SK-N-SH (cell line): ENCODE data around the gene SFT2D3. TPM values are rescaled to one million over a fixed set of nuclear protein-coding genes. Genes with fewer than 3 reads are reported as not detected.

Experiments used
- CTCF ChIA-PET: fragments of 300-600, 350-600 bp; formaldehyde crosslinking; extraction: SDS; loops from one replicate; lab custom pipeline; 2021; lab: Yijun Ruan, JAX
- POLR2A ChIA-PET: fragments of 350-600 bp; sonication (Branson Sonifier 250); formaldehyde crosslinking; extraction: SDS; loops from one replicate; lab custom pipeline; 2020; ENCODE audit warnings: antibody characterized with exemption, inconsistent platforms; lab: Yijun Ruan, JAX
- DNase-seq: peaks from one replicate; pipeline ENCODE4 v3.0.0; 2012
- H2AFZ ChIP-seq: fragments of 200-600 bp; sonication (generic); 2 replicates; pipeline ENCODE4 v1.8.1; 2016; ENCODE audit warnings: antibody characterized with exemption, mild to moderate bottlenecking, low read depth
- H3F3A ChIP-seq: fragments of 200-600 bp; sonication (generic); replicated peaks from 2 replicates; pipeline ENCODE3; 2016; ENCODE audit warnings: antibody characterized with exemption, mild to moderate bottlenecking; ENCODE audit not compliant: insufficient read depth
- H3K27ac ChIP-seq, 2 experiments: fragments of 200-500 bp in 1 of 2; fragments of 200-600 bp in 1 of 2; sonication (Bioruptor generic) in 1 of 2; sonication (generic), shearing (Covaris generic) in 1 of 2; 2 replicates each; pipeline versions ENCODE4 v1.5.1 to v1.6.1; 2014 to 2016; ENCODE audit warnings: low read depth in 2 of 2, inconsistent platforms in 1 of 2, low read length in 1 of 2, mild to moderate bottlenecking in 1 of 2, mixed read lengths in 1 of 2
- H3K27me3 ChIP-seq: fragments of 200-600 bp; sonication (generic), shearing (Covaris generic); 2 replicates; pipeline ENCODE4 v1.6.1; 2016; ENCODE audit warnings: mixed run types; ENCODE audit not compliant: insufficient read depth
- H3K36me3 ChIP-seq, 2 experiments: fragments of 200-500 bp in 1 of 2; fragments of 200-600 bp in 1 of 2; sonication (Bioruptor generic) in 1 of 2; sonication (generic) in 1 of 2; replicated peaks in 1 of 2; 2 replicates each; pipeline versions ENCODE3 to v1.5.1; 2014 to 2016; ENCODE audit warnings: low read length in 1 of 2, mild to moderate bottlenecking in 1 of 2; ENCODE audit not compliant: insufficient read depth in 2 of 2, control insufficient read depth in 1 of 2
- H3K4me1 ChIP-seq, 2 experiments: fragments of 200-500 bp in 1 of 2; fragments of 200-600 bp in 1 of 2; sonication (Bioruptor generic) in 1 of 2; sonication (generic), shearing (Covaris generic) in 1 of 2; 2 replicates each; pipeline versions ENCODE4 v1.5.1 to v1.6.1; 2014 to 2016; ENCODE audit warnings: low read depth in 1 of 2, low read length in 1 of 2, mixed run types in 1 of 2; ENCODE audit not compliant: insufficient read depth in 2 of 2, control insufficient read depth in 1 of 2
- H3K4me2 ChIP-seq: fragments of 200-600 bp; sonication (generic), shearing (Covaris generic); 2 replicates; pipeline ENCODE4 v1.6.1; 2017; ENCODE audit warnings: mixed run types
- H3K4me3 ChIP-seq, 2 experiments: fragments of 200-500 bp in 1 of 2; fragments of 200-600 bp in 1 of 2; sonication (Bioruptor generic) in 1 of 2; sonication (generic), shearing (Covaris generic) in 1 of 2; 2 replicates each; pipeline versions ENCODE4 v1.5.1 to v1.8.1; 2014 to 2016; ENCODE audit warnings: low read depth in 2 of 2, inconsistent platforms in 1 of 2, low read length in 1 of 2, mild to moderate bottlenecking in 1 of 2, mixed read lengths in 1 of 2, moderate library complexity in 1 of 2
- H3K79me2 ChIP-seq: fragments of 200-600 bp; sonication (generic); 2 replicates; pipeline ENCODE4 v1.8.1; 2017; ENCODE audit warnings: mild to moderate bottlenecking; ENCODE audit not compliant: insufficient read depth
- H3K9ac ChIP-seq: fragments of 200-600 bp; sonication (generic); 2 replicates; pipeline ENCODE4 v1.6.1; 2017; ENCODE audit warnings: mixed run types
- H3K9me2 ChIP-seq: fragments of 200-600 bp; sonication (generic); 2 replicates; pipeline ENCODE4 v1.6.1; 2017; ENCODE audit warnings: mixed run types
- H3K9me3 ChIP-seq: fragments of 200-600 bp; sonication (generic); 2 replicates; pipeline ENCODE4 v1.6.1; 2017; ENCODE audit warnings: mixed run types, mild to moderate bottlenecking, moderate library complexity
- H4K20me1 ChIP-seq: fragments of 200-600 bp; sonication (generic); 2 replicates; pipeline ENCODE4 v1.6.1; 2017; ENCODE audit warnings: mild to moderate bottlenecking, mixed run types; ENCODE audit not compliant: insufficient read depth
- EZH2phosphoT487 ChIP-seq: fragments of 200-600 bp; sonication (generic); IDR thresholded peaks from 2 replicates; pipeline ENCODE4 v1.6.1; 2017; ENCODE audit warnings: low read depth, mixed run types, mild to moderate bottlenecking, antibody characterized with exemption, moderate library complexity, borderline replicate concordance
- GATA2 ChIP-seq: sonication (generic); formaldehyde crosslinking; IDR thresholded peaks from 2 replicates; pipeline ENCODE4 v1.5.0; 2020; ENCODE audit warnings: mild to moderate bottlenecking, missing genetic modification reagents
- PBX3 ChIP-seq: IDR thresholded peaks from 2 replicates; pipeline ENCODE4; 2012
- POLR2AphosphoS5 ChIP-seq: IDR thresholded peaks from 2 replicates; pipeline ENCODE4 v1.6.1; 2012; ENCODE audit warnings: low read depth, low read length
- ZBTB33 ChIP-seq: IDR thresholded peaks from 2 replicates; pipeline ENCODE4 v1.4.0; 2012; ENCODE audit warnings: low read depth, borderline replicate concordance
- WGBS: methylation state at CpG from one replicate; pipeline ENCODE4 v1.1.6; 2017; ENCODE audit warnings: low lambda C conversion rate; 5-methylcytosine and 5-hydroxymethylcytosine counted together
- polyA plus RNA-seq, 3 experiments: library from polyadenylated mRNA; depleted of rRNA; stranded (reverse); fragments of >200 nt; gene quantifications; 2 replicates each; pipeline ENCODE4 v1.2.3, GENCODE V29; 2012

SFT2D3 gene
- polyA plus RNA-seq, 1 of the 3 experiments (the other 2 are of a cell fraction): 3.2 TPM

DNA sequence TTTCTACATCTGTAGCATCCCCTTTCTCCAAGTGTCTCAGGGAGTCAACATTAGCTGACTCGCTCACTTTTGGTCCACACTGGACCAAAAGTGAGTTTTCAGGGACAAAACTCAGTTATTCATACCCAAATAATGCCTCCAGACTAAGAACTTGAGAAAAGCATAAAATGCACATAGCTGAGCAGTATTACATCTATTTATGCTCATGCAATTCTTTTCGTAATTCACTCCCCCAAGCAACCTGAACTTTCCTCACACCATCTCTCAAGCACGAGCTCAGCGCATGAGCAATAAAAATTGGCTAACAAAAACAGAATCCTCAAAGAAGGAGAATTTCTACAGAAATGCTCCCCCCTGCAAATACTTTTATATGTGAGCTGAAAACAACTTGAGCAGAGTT lies 17.0 kb downstream of the SFT2D3 start:
- ChIA-PET POLR2A (interaction anchor here (0.6 to 0.8 kb wide), 2 partner anchors 16 to 32 kb away, joined by 3 to 5 read pairs; no protein-coding TSS in a partner anchor), CTCF (interaction anchor here (0.9 to 1.1 kb wide), 3 partner anchors 16 to 228 kb away, joined by 3 read pairs; no protein-coding TSS in a partner anchor)
- no peak overlapping the region for H3K4me3 ChIP-seq
- H3K4me1 ChIP-seq: no peaks in the 10 kb centered on the region
- H3K9me2 ChIP-seq: no peaks in the 10 kb centered on the region
- no peaks in the 10 kb centered on the region for H3K9me3 ChIP-seq
- H3K27ac ChIP-seq: no peak overlapping the region
- no peaks in the 10 kb centered on the region for H4K20me1 ChIP-seq
- no peak for DNase-seq
- 96% methylated on average over 4 of the region's 4 CpGs for WGBS
- no peak overlapping the region for H3K4me2 ChIP-seq
- H3F3A ChIP-seq: no peaks in the 10 kb centered on the region
- H2AFZ ChIP-seq: no peak overlapping the region
- no peaks in the 10 kb centered on the region for H3K27me3 ChIP-seq
- H3K79me2 ChIP-seq: no peaks in the 10 kb centered on the region
- no peak overlapping the region for H3K9ac ChIP-seq
- no peak for TF ChIP-seq GATA2 (CRISPR knock-in tag)
- TF ChIP-seq PBX3: no peak
- TF ChIP-seq ZBTB33: no peak
- H3K36me3 ChIP-seq: peaks cover 49 to 53% of the 10 kb centered on the region in 2 experiments

DNA sequence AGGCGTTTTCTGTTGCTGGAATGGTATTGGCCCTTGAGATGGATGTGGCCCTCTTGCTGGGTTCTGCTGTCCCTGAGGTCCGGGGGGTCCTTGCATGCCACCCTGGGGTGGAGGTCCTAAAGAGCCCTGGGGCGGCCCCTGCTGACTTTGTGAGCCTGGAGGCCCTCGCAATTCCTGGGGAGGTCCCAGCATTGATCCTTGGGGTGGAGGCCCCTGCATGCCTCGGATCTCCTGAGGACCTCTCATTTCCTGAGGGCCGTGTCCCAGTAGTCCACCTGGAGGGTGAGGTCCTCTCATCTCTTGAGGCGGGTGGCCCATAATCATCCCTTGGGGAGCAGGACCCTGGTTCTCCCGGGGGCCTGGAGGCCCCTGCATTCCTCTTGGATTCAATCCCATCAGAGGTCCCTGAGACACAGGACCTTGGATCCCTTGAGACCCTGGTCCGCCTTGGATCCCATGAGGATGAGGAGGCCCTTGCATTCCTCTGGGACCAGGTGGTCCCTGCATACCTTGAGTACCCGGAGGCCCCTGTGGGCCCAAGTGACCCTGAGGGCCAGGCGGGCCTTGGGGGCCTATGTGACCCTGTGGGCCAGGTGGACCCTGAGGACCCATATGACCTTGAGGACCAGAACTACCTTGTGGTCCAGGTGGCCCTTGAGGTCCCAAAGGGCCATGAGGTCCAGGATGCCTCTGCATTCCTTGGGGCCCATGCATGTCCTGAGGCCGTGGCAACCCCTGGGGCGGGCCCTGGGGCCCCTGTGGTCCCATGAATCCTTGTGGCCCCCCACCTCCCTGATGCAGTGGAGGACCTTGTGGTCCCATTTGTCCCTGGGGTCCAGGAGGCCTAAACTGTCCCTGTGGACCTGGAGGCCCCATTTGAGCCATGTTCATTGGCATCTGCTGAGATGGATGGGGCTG lies 18.3 kb downstream of the SFT2D3 start:
- no peaks in the 10 kb centered on the region for H3K27me3 ChIP-seq
- H3K27ac ChIP-seq: no peak overlapping the region
- no peaks in the 10 kb centered on the region for H3F3A ChIP-seq
- no peak for DNase-seq
- no peaks in the 10 kb centered on the region for H3K79me2 ChIP-seq
- H3K36me3 ChIP-seq: peaks cover 53 to 57% of the 10 kb centered on the region in 2 experiments
- H3K4me1 ChIP-seq: no peaks in the 10 kb centered on the region
- H2AFZ ChIP-seq: no peak overlapping the region
- TF ChIP-seq POLR2AphosphoS5 (no peak), EZH2phosphoT487 (no peak), PBX3 (no peak)
- no peak overlapping the region for H3K4me3 ChIP-seq
- POLR2A ChIA-PET: no interaction called here
- H4K20me1 ChIP-seq: no peaks in the 10 kb centered on the region
- CTCF ChIA-PET: interaction anchor here (1.1 kb wide), 1 partner anchor 229 kb away, joined by 3 read pairs; no protein-coding TSS in a partner anchor
- no peak overlapping the region for H3K4me2 ChIP-seq
- no peaks in the 10 kb centered on the region for H3K9me3 ChIP-seq
- 100% methylated on average over 3 of the region's 13 CpGs for WGBS
- H3K9me2 ChIP-seq: no peaks in the 10 kb centered on the region
- no peak overlapping the region for H3K9ac ChIP-seq
